ENCODE results near the gene LPGAT1.
"Not testable (repeated sequence)": the region's sequence is repeated elsewhere in the genome, so short reads cannot be mapped to it uniquely, and the experiment has no call there.

Gene LPGAT1

GRCh38 chr1:211830328-211831142, at the start of gene LPGAT1:
Gene LPGAT1 (minus strand): TSS chr1:211830763. CDS start chr1:211829296, 1,467 bp downstream.
- no peak for DNase-seq

GRCh38 chr1:211879475-211879874, 48.9 kb upstream of the LPGAT1 start:
- DNase-seq, result no peak

- no peak for DNase-seq
These were observed 46.5 kb upstream of the LPGAT1 start for GRCh38 chr1:211876851-211877590.

GRCh38 chr1:211875541-211875940, 45.0 kb upstream of the LPGAT1 start:
- no peak for DNase-seq

- no peak for DNase-seq
These were observed 44.2 kb upstream of the LPGAT1 start for GRCh38 chr1:211874521-211875347.

GRCh38 chr1:211873731-211874130, 43.2 kb upstream of the LPGAT1 start:
- not testable (repeated sequence) for DNase-seq

- DNase-seq, result no peak
These were observed 39.6 kb upstream of the LPGAT1 start for GRCh38 chr1:211870156-211870555.

- no peak for DNase-seq
These were observed 34.6 kb upstream of the LPGAT1 start for GRCh38 chr1:211865180-211865579.

GRCh38 chr1:211859405-211859804, 28.8 kb upstream of the LPGAT1 start:
- no peak for DNase-seq

GRCh38 chr1:211851174-211851573, 20.6 kb upstream of the LPGAT1 start:
- no peak for DNase-seq

- DNase-seq, result no peak
These were observed 13.1 kb upstream of the LPGAT1 start for GRCh38 chr1:211843507-211844298.

GRCh38 chr1:211843018-211843417, 12.5 kb upstream of the LPGAT1 start:
- no peak for DNase-seq

GRCh38 chr1:211842518-211842917, 12.0 kb upstream of the LPGAT1 start:
- DNase-seq, result no peak

- no peak for DNase-seq
These were observed 8.5 kb upstream of the LPGAT1 start for GRCh38 chr1:211839106-211839505.

GRCh38 chr1:211833174-211833820, 2.7 kb upstream of the LPGAT1 start:
- no peak for DNase-seq

GRCh38 chr1:211832661-211833060, 2.1 kb upstream of the LPGAT1 start:
- DNase-seq, result no peak

GRCh38 chr1:211831558-211832323, 1.2 kb upstream of the LPGAT1 start:
- no peak for DNase-seq

GRCh38 chr1:211830055-211830327, 572 bp downstream of the LPGAT1 start:
- DNase-seq, result no peak

- no peak for DNase-seq
These were observed 1.1 kb downstream of the LPGAT1 start for GRCh38 chr1:211829343-211830054.

GRCh38 chr1:211828584-211829342, 1.8 kb downstream of the LPGAT1 start:
- no peak for DNase-seq
